Middle frontal gyrus (tissue), 1 donor: ENCODE measurements around the gene NR4A3.
A peak's percentile ranks its signal among the peaks of the same experiment; 100 is the strongest.
"Not testable (repeated sequence)": the region's sequence is repeated elsewhere in the genome, so short reads cannot be mapped to it uniquely, and the experiment has no call there.

ENCODE experiments used
- DNase-seq: peaks from one replicate; pipeline ENCODE4 v3.0.0-alpha.2; 2015; ENCODE audit warnings: low spot score; ENCODE audit errors: extremely low spot score

The NR4A3 gene

DNA sequence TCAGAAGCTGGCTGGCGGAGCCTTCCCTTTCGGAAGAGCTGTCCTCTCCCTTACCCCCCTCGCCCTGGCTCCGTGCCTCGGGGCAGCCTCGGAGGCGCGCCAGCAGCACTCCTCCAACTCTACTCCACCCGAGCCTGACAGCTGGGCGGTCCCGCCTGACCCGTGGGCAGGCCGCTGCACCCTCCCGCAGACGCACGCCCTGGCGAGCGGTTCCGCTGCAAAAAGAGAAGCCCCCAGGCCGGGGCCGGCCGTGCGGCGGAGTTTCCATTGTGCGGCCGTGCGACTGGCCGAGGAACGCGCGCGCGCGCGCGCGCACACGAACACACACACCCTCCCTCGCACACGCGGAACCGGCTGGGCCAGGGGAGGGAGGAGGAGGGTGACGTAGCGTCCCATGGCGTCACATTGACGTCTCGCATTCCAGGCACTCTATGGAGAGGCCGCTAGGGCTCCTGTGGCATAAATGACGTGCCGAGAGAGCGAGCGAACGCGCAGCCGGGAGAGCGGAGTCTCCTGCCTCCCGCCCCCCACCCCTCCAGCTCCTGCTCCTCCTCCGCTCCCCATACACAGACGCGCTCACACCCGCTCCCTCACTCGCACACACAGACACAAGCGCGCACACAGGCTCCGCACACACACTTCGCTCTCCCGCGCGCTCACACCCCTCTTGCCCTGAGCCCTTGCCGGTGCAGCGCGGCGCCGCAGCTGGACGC, at the start of gene NR4A3:
Gene NR4A3 (plus strand): TSS at position 490 of the 713 bp plus-strand sequence. CDS start 6,158 bp downstream, outside the sequence.
- peak; percentile 94 for DNase-seq

DNA sequence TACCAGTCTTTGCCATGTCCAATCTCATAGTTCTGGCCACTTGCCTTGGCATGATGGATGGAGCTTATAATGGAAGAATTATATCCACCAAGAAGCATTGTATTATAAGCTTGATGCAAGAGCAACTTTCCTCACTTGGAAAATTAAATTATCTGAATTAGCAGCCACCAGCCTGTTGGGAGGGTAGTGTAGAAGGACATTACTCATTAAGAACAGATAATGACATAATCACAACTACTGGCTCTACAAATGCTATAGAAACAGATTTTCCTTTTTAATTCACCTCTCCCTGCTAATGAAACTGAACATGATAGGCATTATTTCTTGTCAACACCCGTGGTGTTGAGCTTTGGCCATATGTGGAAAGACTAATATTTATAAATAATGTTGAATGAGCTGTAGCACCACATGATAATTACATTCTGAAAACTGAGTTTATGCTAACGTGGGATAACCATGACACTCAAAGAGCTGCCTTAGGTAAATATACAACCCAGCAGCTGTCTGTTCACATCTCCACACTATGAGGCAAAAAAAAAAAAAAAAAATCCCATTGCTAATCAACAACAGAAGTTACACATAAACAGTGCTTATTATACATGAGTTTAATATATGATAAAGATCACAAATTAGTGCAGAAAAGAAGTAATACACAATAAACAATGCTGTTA, 48.1 kb upstream of the NR4A3 start:
- DNase-seq: no peak

DNA sequence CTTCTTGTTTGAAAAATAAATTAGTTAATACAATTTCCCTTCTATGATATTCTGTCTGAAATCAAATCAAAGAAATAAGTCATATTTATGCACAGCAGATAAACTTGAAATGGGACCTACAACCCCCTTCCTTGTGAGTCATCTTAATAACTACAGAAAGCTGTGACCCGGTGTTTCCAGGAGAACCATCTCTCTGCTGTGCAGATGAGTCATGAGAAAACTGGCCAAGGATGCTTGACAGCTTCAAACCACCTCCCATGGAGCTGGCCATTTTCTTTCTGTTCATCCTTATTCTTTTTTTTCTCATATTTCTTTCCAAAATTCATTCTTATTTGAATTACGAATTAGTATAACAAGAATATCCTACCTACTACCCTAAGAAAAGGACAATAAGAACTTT, 43.4 kb upstream of the NR4A3 start:
- no peak for DNase-seq

DNA sequence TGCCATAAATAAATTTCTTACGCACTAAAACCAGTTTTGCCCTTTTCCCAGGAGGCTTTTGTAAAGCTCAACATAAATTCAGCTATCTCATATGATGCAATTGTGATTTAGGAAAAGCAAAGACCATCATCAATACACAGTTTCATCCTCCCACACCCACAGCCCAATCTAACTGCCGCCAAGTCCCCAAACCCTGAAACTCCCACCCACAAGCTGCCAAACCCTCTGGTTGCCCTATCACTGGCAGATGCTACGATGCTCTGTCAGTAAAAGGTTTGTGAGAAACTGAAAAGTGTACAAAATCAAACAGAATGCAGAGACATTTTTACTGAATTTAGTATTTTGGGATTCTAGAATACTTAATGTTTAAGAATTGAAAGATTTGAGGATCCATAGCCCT, 42.8 kb upstream of the NR4A3 start:
- no peak for DNase-seq

DNA sequence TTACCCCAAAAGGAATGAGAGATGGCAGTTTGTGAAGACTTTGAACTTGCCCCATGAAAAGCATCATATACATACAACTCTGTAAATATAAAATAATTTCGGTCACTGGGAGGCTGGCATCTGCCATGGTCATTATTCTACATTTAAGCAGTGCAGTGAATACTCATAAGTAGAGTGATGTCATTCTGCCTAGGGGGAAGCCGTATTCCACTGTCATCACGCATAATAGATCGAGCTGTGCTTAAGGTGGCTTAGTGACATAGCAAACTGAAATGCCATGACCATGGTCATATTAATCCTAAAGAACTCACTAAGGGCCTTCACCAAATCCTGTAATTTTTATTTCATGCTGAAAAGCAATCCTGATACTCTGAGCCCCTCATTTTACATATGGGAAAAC, 42.4 kb upstream of the NR4A3 start:
- no peak for DNase-seq

DNA sequence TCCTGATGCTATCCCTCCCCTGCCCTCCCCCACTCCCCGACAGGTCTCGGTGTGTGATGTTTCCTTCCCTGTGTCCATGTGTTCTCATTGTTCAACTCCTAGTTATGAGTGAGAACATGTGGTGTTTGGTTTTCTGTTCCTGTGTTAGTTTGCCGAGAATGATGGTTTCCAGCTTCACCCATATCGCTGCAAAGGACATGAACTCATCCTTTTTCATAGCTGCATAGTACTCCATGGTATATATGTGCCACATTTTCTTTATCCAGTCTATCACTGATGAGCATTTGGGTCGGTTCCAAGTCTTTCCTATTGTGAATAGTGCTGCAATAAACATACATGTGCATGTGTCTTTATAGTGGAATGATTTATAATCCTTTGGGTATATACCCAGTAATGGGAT, 39.3 kb upstream of the NR4A3 start:
- not testable (repeated sequence) for DNase-seq

DNA sequence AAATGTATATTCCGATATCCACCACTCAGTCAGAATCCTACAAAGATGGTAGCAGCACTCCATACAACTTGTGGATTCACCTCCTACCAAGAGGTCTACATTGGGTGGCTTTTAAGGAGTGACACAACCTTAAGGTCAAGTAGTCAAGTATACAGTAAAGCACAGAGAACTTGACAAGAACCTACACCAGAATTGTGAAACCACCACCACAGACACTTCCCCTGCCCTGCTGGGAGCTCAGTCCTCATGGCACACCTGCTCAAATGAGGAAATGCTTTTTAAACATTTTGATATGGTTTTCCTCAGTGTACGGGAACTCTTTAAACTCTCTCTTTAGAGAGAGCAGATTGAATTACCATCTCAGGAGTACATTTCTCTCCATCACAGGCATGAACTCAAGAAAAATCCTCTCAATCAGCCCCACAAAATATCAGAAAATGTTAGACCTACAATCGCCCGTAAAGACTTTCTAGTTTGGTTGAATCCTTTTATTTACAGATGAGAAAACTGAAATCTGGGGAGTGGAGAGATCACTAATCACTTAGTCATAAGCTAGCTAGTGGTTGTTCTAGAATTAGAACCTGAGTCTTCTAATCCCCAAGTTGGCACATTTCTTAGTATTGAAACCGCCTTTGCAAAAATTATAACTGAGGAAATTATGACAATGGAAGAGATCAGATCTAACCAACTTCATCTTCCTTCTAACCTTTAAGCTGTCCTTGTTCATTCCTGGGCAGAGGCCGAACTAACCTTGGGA, 38.5 kb upstream of the NR4A3 start:
- DNase-seq: no peak

DNA sequence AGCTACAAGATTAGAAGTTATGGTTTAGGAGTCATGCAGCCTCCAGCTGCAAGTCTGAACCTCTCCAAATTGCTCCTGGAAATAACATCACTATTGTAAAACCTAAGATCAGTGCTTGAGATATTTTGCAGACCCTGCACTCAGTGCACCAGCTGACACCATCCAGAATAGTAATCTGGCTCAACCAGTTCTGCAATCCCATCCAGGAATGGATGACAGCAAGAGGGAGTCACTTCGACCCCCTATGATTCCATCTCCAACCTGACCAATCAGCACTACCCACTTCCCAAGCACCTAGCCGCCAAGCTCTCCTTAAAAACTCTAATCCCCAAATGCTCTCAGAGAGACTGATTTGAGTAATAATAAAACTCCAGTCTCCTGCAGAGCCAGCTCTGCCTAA, 37.9 kb upstream of the NR4A3 start:
- DNase-seq: no peak

DNA sequence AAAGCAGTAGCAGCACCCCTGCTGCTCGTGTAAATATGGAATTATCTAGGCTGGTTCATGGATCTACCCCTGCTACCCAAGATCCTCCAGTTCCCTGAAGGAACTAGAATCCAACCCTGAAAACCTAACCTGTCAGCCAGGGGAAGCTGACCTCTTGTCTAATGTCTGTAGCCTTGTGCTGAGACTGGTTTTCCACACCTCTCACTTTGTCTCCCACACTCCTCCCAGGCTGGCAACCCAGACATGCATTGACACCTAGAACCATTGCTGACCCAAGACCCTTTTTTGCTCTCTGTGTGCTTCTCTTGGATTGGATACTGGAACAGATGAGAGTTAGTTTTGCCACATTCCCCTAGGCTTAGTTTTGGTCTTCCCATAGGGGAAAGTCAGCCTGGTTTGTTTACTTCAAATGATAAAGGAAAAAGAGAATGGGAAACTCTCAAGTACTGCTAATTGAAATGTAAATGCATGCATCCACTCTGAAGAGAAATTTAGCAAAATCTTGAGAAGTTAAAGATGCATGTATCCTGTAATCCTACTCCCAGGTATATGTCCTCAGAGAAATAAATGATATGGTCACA, 36.6 kb upstream of the NR4A3 start:
- no peak for DNase-seq

DNA sequence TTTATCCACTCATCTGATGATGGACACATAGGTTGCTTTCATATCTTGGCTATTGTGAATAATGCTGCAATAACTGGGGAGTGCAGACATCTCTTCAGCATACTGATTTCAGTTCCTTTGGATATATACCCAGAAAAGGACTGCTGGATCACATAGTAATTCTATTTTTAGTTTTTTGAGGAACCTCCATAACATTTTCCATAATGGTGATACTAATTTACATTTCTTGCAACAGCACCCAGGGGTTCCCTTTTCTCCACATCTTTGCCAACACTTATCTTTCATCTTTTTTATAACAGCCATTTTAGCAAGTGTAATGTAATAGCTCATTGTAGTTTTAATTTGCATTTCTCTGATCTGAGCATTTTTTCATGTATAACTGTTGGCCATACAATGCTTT, 34.1 kb upstream of the NR4A3 start:
- DNase-seq: no peak

DNA sequence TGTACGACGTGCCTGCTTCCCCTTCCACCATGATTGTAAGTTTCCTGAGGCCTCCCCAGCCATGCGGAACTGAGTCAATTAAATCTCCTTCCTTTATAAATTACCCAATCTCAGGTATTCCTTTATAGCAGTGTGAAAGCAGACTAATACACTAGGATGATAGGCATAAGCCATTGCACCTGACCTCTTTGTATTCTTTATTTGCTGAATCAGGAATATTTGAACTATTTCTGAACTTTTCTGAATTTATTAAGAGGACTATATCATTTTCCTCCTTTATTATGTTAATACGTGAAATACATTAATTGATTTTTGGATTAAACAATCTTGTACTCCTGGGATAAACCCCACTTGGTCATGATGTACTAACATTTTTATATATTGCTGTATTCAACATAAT, 28.2 kb upstream of the NR4A3 start:
- DNase-seq: no peak

DNA sequence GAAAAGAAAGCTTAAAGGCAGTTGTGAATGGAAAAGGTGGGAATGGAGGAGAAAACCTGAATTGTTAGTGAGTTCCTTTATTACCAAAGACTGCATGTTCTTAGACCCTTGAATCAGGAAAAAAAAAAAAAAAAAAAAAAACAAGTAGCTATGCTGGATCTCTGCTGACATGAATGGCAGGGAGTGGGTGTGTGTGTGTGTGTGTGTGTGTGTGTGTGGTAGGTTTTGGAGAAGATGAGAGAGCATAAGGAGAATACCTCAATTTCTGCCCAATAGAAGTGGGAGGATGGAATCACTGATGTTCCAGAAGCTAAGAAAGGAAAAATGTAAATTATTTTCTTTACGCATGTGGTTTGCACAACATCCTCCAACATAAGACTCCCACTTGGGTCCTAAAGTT, 25.5 kb upstream of the NR4A3 start:
- DNase-seq: no peak

DNA sequence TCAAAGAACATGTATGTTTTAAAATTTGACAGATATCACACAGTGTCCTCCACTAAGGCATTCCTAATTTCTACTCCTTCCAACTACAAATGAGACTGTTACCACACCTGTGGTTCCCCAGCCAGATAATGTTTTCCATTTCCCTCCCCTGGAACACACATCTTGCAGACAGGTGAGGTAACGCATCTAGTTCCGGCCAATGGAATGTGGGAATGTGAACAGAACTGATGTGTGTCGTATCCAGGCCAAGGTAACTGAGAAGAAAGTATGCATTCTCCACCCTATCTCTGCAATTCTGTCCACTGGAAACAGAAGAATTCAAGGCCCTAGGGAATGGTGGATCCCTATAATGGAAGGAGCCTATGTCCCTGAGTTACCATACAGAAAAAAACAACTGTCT, 19.9 kb upstream of the NR4A3 start:
- DNase-seq: no peak

DNA sequence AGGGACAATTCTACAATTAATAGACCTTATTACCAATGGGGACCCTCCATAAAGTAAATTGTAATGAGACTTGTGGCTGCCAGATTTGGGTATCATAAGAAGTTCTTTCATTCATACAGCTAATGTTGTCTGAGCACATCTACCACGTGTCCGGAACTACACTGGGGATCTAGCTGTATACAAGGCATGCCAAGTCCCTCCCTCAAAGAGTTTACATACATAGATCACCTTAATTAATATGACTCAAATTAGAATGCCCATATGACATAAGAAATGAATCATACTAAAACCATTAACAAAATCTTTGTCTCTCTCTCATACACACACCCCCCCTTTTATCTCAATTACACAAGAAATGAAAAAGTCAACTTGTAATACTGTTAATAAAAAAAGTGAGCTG, 18.0 kb upstream of the NR4A3 start:
- DNase-seq: no peak

DNA sequence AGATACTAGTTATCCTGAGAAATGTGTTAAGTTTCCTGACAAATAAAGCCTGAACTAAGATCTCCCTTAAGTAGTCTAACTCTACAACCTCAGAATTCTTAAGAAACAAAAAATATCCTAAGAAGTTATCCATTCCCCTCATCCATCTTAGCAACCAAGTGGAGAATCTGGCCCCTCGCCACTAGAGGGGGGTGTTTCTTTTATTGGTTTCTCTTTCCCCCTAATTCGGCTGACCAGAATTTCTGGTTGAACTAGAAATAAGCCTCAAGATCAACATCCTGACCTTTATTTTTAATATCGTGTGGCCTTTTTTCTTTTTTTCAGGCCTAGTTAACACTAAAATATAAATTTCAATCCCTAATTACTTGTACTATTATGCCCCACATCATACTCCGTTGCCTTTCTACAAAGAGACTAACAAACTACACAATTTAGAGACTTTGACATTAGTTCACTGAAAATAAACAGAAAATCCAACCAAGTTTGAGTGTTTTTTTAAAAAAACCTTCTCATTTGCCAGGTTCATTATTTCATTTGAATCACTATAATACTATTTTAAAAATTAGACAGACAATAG, 14.3 kb upstream of the NR4A3 start:
- DNase-seq: no peak

DNA sequence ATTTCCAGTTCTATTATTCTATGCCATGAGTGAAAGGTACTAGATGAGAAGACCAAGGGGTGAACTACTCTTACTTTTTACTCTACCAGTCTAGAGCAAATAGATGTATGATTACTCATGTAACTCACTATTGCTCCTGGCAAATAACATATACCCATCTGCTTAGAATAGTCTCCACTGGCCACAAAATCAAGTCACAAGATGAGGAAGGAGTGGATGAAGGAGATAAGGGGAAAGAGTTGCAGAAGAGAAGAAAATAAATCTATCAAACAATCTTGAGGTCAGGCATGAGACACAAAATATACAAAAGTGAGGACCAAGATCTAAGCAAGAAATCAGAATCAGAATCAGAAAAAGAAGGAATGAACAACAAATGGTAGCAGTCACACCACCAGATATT, 13.7 kb upstream of the NR4A3 start:
- no peak for DNase-seq

DNA sequence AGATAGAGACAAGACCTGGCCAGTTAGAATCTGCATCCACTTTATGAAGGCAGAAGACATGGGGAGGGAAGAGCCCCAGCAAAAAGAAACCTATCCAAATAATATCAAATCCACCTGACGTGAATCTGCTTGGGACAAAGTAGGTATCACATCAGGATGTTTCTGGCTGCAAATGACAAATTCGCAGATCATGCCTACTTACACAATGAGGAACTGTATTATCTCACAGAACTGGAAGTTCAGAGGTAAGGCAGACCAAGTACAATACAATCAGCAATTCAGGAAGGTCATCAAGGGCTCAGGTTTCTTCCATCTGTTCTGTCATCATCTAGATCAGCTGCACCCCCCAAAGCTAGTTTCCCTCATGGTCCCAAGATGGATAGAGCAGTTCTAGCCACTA, 13.2 kb upstream of the NR4A3 start:
- DNase-seq: no peak

DNA sequence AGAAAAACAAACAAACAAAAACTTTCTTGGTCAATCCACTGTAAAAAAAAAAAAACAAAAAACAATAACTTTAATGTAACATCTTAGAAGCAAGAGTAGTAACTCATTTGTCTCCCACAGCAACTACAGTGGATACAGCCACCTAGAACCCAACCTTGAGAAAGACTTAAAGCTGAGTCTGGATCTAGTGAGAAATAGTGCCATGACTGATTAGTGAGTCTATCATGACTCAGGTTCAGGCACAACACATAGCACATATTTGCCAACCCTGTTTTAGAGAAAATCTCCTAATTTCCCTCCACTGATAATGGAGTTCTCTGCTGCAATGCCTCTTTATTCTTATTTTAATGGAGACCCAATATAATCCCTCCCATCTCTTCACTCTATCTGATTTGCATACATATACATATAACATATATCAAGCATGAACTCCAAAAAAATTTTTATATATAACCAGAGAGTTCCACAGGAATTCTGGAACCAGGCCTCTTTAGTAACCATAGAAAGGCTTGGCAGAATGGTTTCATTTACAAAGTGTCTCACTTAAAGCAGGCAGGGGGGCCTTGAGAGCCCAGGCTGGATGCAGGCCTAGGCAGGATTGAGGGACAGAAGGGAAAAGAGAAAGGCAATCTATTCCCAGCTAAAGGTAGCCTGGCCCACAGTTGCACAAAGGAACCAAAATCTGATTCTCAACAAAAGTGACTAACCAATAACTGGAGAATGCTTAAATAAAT, 11.9 kb upstream of the NR4A3 start:
- DNase-seq: no peak

DNA sequence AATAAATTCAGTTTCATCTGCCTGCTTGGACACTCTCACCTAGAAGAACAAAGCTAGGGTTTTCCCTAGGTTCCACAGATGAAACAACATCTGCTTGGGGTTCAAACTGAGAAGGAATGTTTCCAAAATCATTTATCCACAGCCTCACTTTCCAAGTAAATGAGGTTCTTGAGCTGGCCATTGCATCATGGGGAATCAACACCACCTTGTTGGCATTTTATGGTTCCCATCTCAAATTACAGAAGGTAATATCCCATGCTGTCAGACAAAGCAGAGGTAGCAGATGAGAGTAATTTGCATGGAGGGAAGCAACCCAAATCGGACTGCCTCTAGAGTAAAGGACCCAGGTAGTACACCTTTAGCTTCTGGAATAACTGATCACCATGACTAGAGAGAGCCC, 10.5 kb upstream of the NR4A3 start:
- no peak for DNase-seq

DNA sequence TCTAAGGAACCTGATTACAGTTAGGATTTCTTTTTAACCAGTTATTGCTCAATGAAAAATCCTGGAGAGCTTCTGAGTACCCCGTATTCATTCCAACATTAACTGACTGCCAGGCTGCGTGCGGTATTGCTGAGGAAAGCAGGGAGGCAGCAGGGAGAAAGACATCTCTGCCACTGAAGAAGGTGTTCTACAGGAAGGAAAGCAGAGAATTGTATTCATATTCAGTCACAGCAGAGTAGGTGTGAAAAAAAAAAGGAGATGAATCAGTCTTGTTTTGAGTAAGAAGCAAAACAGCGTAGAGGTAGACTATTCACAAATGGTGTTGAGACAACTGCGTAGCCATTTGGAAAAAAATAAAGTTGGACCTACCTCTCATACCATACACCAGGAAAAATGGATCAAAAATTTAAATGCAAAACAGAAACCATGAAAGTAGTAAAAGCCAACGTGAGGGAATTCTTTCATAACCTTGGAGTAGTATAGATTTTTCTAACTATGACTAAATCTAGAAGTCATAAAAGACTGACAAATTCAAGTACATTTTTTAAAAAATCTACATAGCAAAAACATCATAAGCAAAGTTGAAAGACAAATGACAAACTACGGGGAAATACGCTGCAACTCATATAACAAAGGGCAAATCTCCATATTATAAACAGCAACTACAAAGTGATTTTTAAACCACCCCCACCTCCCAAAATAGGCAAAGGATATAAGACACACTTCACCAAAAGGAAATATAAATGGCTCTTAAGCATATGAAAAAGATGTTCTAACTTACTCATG, 9.9 kb upstream of the NR4A3 start:
- no peak for DNase-seq
